ENCODE data around the gene IL17REL.

- TF ChIP-seq CTCF (IDR thresholded peaks at IDR 0.05) (no peak), POLR2AphosphoS5 (IDR thresholded peaks at IDR 0.05; ENCODE audit: insufficient read depth in 1 of 2, low read depth in 1 of 2) (no peak), POLR2A (IDR thresholded peaks at IDR 0.05) (no peak)
Measured at GRCh38 chr22:50053861-50054260, 41.3 kb upstream of the IL17REL start.
